Skeletal muscle tissue (tissue), 4 donors: Measurements from ENCODE around the gene UBA1. TPM values are rescaled to one million over a fixed set of nuclear protein-coding genes. Genes with fewer than 3 reads are reported as not detected.

Experiments used
- H3K27ac ChIP-seq: one replicate; pipeline ENCODE4 v1.7.0; 2013; ENCODE audit warnings: mild to moderate bottlenecking, low read depth, low read length, inconsistent platforms
- H3K27me3 ChIP-seq, 3 donors: one replicate each; pipeline ENCODE4 v1.7.0; 2013; ENCODE audit warnings: low read length in 3 of 3; ENCODE audit not compliant: control insufficient read depth in 3 of 3, insufficient read depth in 3 of 3
- H3K36me3 ChIP-seq, 3 donors: one replicate each; pipeline ENCODE4 v1.7.0; 2013; ENCODE audit warnings: low read length in 3 of 3; ENCODE audit not compliant: control insufficient read depth in 3 of 3, insufficient read depth in 3 of 3
- H3K4me1 ChIP-seq, 3 donors: one replicate each; pipeline ENCODE4 v1.7.0; 2013; ENCODE audit warnings: low read length in 3 of 3, mild to moderate bottlenecking in 3 of 3; ENCODE audit not compliant: control insufficient read depth in 3 of 3, insufficient read depth in 3 of 3
- H3K4me3 ChIP-seq, 3 donors: one replicate each; pipeline ENCODE4 v1.7.0; 2013; ENCODE audit warnings: low read length in 3 of 3
- H3K9ac ChIP-seq, 3 donors: one replicate each; pipeline ENCODE4 v1.7.0; 2013; ENCODE audit warnings: low read length in 3 of 3, mild to moderate bottlenecking in 3 of 3, moderate library complexity in 2 of 3, low read depth in 1 of 3
- H3K9me3 ChIP-seq, 3 donors: one replicate each; pipeline ENCODE4 v1.7.0; 2013; ENCODE audit warnings: low read length in 3 of 3; ENCODE audit not compliant: control insufficient read depth in 3 of 3
- total RNA-seq: library from RNA; depleted of rRNA; stranded (reverse); fragments of >200 nt; gene quantifications from one replicate; pipeline ENCODE4 v1.2.3, GENCODE V29; 2014
- donor health status: Osteomylitis.

UBA1 gene
- total RNA-seq, 1 donor from 2014 or later: 57.4 TPM

GRCh38 chrX:47185241-47185640, 8.4 kb upstream of the UBA1 start:
- Histone ChIP-seq H3K9ac (no peak overlapping the region), H3K36me3 (peaks cover 31 to 44% (median 33%) of the 10 kb centered on the region in 3 donors), H3K27me3 (peaks cover 0 to 6% (median 0%) of the 10 kb centered on the region in 3 donors), H3K27ac (no peak overlapping the region), H3K4me1 (peaks cover 0 to under 1% (median 0%) of the 10 kb centered on the region in 3 donors), H3K9me3 (no peaks in the 10 kb centered on the region), H3K4me3 (no peak overlapping the region)

GRCh38 chrX:47186096-47186740, 7.4 kb upstream of the UBA1 start:
- H3K9ac ChIP-seq: no peak overlapping the region
- H3K27me3 ChIP-seq: peaks cover 0 to 5% (median 0%) of the 10 kb centered on the region in 3 donors
- no peak overlapping the region for H3K4me3 ChIP-seq
- H3K9me3 ChIP-seq: no peaks in the 10 kb centered on the region
- H3K4me1 ChIP-seq: peaks cover 3 to 6% (median 4%) of the 10 kb centered on the region in 3 donors
- no peak overlapping the region for H3K27ac ChIP-seq
- H3K36me3 ChIP-seq: peaks cover 28 to 39% (median 29%) of the 10 kb centered on the region in 3 donors

GRCh38 chrX:47187106-47187677, 6.4 kb upstream of the UBA1 start:
- H3K27ac ChIP-seq: no peak overlapping the region
- H3K27me3 ChIP-seq: peaks cover 0 to 5% (median 0%) of the 10 kb centered on the region in 3 donors
- H3K4me1 ChIP-seq: peaks cover 5 to 12% (median 10%) of the 10 kb centered on the region in 3 donors
- no peaks in the 10 kb centered on the region for H3K9me3 ChIP-seq
- no peak overlapping the region for H3K4me3 ChIP-seq
- no peak overlapping the region for H3K9ac ChIP-seq
- H3K36me3 ChIP-seq: peaks cover 18 to 30% (median 19%) of the 10 kb centered on the region in 3 donors

GRCh38 chrX:47189906-47190305, 3.7 kb upstream of the UBA1 start:
- peaks cover 0 to 5% (median 0%) of the 10 kb centered on the region in 3 donors for H3K27me3 ChIP-seq
- H3K9me3 ChIP-seq: no peaks in the 10 kb centered on the region

GRCh38 chrX:47190445-47191269, 3.0 kb upstream of the UBA1 start:
- peaks cover 0 to 5% (median 0%) of the 10 kb centered on the region in 3 donors for H3K27me3 ChIP-seq
- peak overlapping the region; percentile 55 to 80 (median 74) for H3K9ac ChIP-seq
- H3K4me1 ChIP-seq: peaks cover 13 to 30% (median 23%) of the 10 kb centered on the region in 3 donors
- H3K27ac ChIP-seq: peak overlapping the region; percentile 18
- peak overlapping the region; percentile 72 to 79 (median 78) for H3K4me3 ChIP-seq
- H3K9me3 ChIP-seq: no peaks in the 10 kb centered on the region
- peaks cover 7 to 16% (median 11%) of the 10 kb centered on the region in 3 donors for H3K36me3 ChIP-seq

More at GRCh38 chrX:47189906-47190305, 3.7 kb upstream of the UBA1 start:
- no peak overlapping the region for H3K4me3 ChIP-seq
- H3K9ac ChIP-seq: no peak overlapping the region
- peaks cover 8 to 24% (median 17%) of the 10 kb centered on the region in 3 donors for H3K4me1 ChIP-seq
- no peak overlapping the region for H3K27ac ChIP-seq
- peaks cover 13 to 22% (median 14%) of the 10 kb centered on the region in 3 donors for H3K36me3 ChIP-seq

GRCh38 chrX:47191331-47191730, 2.3 kb upstream of the UBA1 start:
- peak overlapping the region; percentile 55 to 80 (median 74) for H3K9ac ChIP-seq
- H3K27ac ChIP-seq: no peak overlapping the region

GRCh38 chrX:47191806-47192401, 1.7 kb upstream of the UBA1 start:
- H3K27me3 ChIP-seq: peaks cover 0 to 5% (median 0%) of the 10 kb centered on the region in 3 donors
- H3K4me3 ChIP-seq: peak overlapping the region in 1 of 3 donors; percentile 72
- peaks cover 26 to 42% (median 35%) of the 10 kb centered on the region in 3 donors for H3K4me1 ChIP-seq
- H3K27ac ChIP-seq: no peak overlapping the region
- peak overlapping the region in 1 of 3 donors; percentile 80 for H3K9ac ChIP-seq
- H3K9me3 ChIP-seq: no peaks in the 10 kb centered on the region
- peaks cover 0 to 4% (median 3%) of the 10 kb centered on the region in 3 donors for H3K36me3 ChIP-seq

More at GRCh38 chrX:47191331-47191730, 2.3 kb upstream of the UBA1 start:
- H3K9me3 ChIP-seq: no peaks in the 10 kb centered on the region
- peaks cover 2 to 9% (median 5%) of the 10 kb centered on the region in 3 donors for H3K36me3 ChIP-seq
- peaks cover 20 to 36% (median 29%) of the 10 kb centered on the region in 3 donors for H3K4me1 ChIP-seq
- H3K4me3 ChIP-seq: peak overlapping the region; percentile 72 to 79 (median 78)
- peaks cover 0 to 5% (median 0%) of the 10 kb centered on the region in 3 donors for H3K27me3 ChIP-seq

GRCh38 chrX:47194194-47194787, 662 bp downstream of the UBA1 start:
- Histone ChIP-seq H3K27me3 (peaks cover 0 to 5% (median 0%) of the 10 kb centered on the region in 3 donors), H3K27ac (peak overlapping the region; percentile 99), H3K4me1 (peaks cover 49 to 64% (median 55%) of the 10 kb centered on the region in 3 donors), H3K36me3 (peaks cover 10 to 18% (median 11%) of the 10 kb centered on the region in 3 donors), H3K4me3 (peak overlapping the region; percentile 76 to 91 (median 76)), H3K9ac (peak overlapping the region; percentile 89 to 99 (median 96)), H3K9me3 (no peaks in the 10 kb centered on the region)

GRCh38 chrX:47196098-47196497, 2.5 kb downstream of the UBA1 start:
- peaks cover 59 to 70% (median 59%) of the 10 kb centered on the region in 3 donors for H3K4me1 ChIP-seq
- peaks cover 20 to 35% (median 20%) of the 10 kb centered on the region in 3 donors for H3K36me3 ChIP-seq
- no peak overlapping the region for H3K4me3 ChIP-seq
- H3K27me3 ChIP-seq: no peaks in the 10 kb centered on the region
- H3K9ac ChIP-seq: peak overlapping the region in 2 of 3 donors; percentile 5 to 42
- H3K9me3 ChIP-seq: no peaks in the 10 kb centered on the region
- H3K27ac ChIP-seq: no peak overlapping the region
